GM12878 (cell line): ENCODE results near the gene MDGA2. TPM values are rescaled to one million over a fixed set of nuclear protein-coding genes. Genes with fewer than 3 reads are reported as not detected.

Experiments used
- ATAC-seq: fragments of 200-7000 bp; cut with Tn5 transposase; 3 replicates; pipeline ENCODE4 v1.9.1; 2020; ENCODE audit warnings: mild to moderate bottlenecking, moderate library complexity
- BruUV-seq: library from RNA; stranded (reverse); fragments of 400-500 nt; replicated peaks from 2 replicates; lab custom pipeline; 2021; lab: Mats Ljungman, UMichigan
- CTCF ChIA-PET: fragments of 300-600 bp; sonication (Branson Sonifier 250); formaldehyde crosslinking; extraction: SDS; loops from one replicate; lab custom pipeline; 2021; ENCODE audit warnings: inconsistent platforms; lab: Yijun Ruan, JAX
- POLR2A ChIA-PET: fragments of 350-600 bp; formaldehyde crosslinking; extraction: SDS; loops from one replicate; lab custom pipeline; 2021; ENCODE audit warnings: inconsistent platforms; lab: Charles Lee
- RAD21 ChIA-PET: fragments of 300-600 bp; sonication (Branson Sonifier 250); formaldehyde crosslinking; loops from one replicate; lab custom pipeline; 2023; ENCODE audit warnings: antibody characterized with exemption; ENCODE audit not compliant: unreplicated experiment; lab: Charles Lee
- SMC1A ChIA-PET: fragments of 300-600 bp; sonication (Branson Sonifier 250); formaldehyde crosslinking; loops from one replicate; lab custom pipeline; 2023; ENCODE audit not compliant: unreplicated experiment, uncharacterized antibody; lab: Charles Lee
- DNase-seq: peaks from one replicate; pipeline ENCODE4 v3.0.0-alpha.2; 2011; ENCODE audit warnings: low read depth, low spot score
- FAIRE-seq: peaks from 3 replicates; lab custom pipeline; 2011; peaks lifted over from hg19 to GRCh38; lab: Jason Lieb, UNC
- H2AFZ ChIP-seq: 2 replicates; pipeline ENCODE4 v1.6.0; 2011; ENCODE audit warnings: low read depth, low read length, control low read depth; ENCODE audit not compliant: control insufficient read depth
- H3K27ac ChIP-seq: 2 replicates; pipeline ENCODE4 v1.5.1; 2011; ENCODE audit warnings: control low read depth; ENCODE audit not compliant: control insufficient read depth, insufficient read depth
- H3K27me3 ChIP-seq, 2 experiments: replicated peaks in 1 of 2; 2 replicates each; pipeline versions ENCODE4 v1.6.0 to v1.6.1; 2011; ENCODE audit warnings: low read length in 1 of 2; ENCODE audit not compliant: control insufficient read depth in 2 of 2, insufficient read depth in 2 of 2
- H3K36me3 ChIP-seq, 2 experiments: 2 replicates each; pipeline ENCODE4 v1.5.1; 2011; ENCODE audit warnings: low read length in 1 of 2; ENCODE audit not compliant: control insufficient read depth in 2 of 2, insufficient read depth in 2 of 2
- H3K4me1 ChIP-seq: 2 replicates; pipeline ENCODE4 v1.6.1; 2011; ENCODE audit warnings: mild to moderate bottlenecking, low read length, moderate library complexity, mixed read lengths; ENCODE audit not compliant: control insufficient read depth, insufficient read depth
- H3K4me2 ChIP-seq: 2 replicates; pipeline ENCODE4 v1.6.0; 2011; ENCODE audit warnings: control low read depth; ENCODE audit not compliant: control insufficient read depth, insufficient read depth
- H3K4me3 ChIP-seq: fragments of 200-600 bp; sonication (generic); 2 replicates; pipeline ENCODE4 v1.5.1; 2016
- H3K79me2 ChIP-seq: 2 replicates; pipeline ENCODE4 v1.6.0; 2011; ENCODE audit warnings: low read length; ENCODE audit not compliant: control insufficient read depth, insufficient read depth
- H3K9ac ChIP-seq: 2 replicates; pipeline ENCODE4 v1.8.0; 2011; ENCODE audit warnings: low read length, control low read depth, mixed read lengths; ENCODE audit not compliant: control insufficient read depth, insufficient read depth
- H3K9me3 ChIP-seq: replicated peaks from 3 replicates; pipeline ENCODE4 v1.5.1; 2011; ENCODE audit warnings: mild to moderate bottlenecking, low read length; ENCODE audit not compliant: control insufficient read depth, insufficient read depth
- H4K20me1 ChIP-seq: 2 replicates; pipeline ENCODE4 v1.6.0; 2011; ENCODE audit not compliant: control insufficient read depth, insufficient read depth
- CBX5 ChIP-seq: sonication (generic); IDR thresholded peaks from 2 replicates; pipeline ENCODE4 v1.6.1; 2016; ENCODE audit warnings: low read depth, moderate library complexity, mild to moderate bottlenecking, inconsistent platforms
- E2F4 ChIP-seq: IDR thresholded peaks from 2 replicates; pipeline ENCODE4 v1.6.1; 2012; ENCODE audit warnings: low read depth, low read length, improper control_type of control experiment
- JUNB ChIP-seq: IDR thresholded peaks from 2 replicates; pipeline ENCODE4 v1.6.1; 2016; ENCODE audit warnings: antibody characterized with exemption, mild to moderate bottlenecking
- NKRF ChIP-seq: fragments of 450-650 bp; conservative IDR thresholded peaks from 2 replicates; pipeline ENCODE4 v1.6.1; 2017; ENCODE audit warnings: mild to moderate bottlenecking, moderate library complexity
- POLR2AphosphoS5 ChIP-seq: IDR thresholded peaks from 2 replicates; pipeline ENCODE4 v1.6.1; 2011; ENCODE audit warnings: mild to moderate bottlenecking, low read length, inconsistent platforms
- RAD51 ChIP-seq: fragments of 450-650 bp; IDR thresholded peaks from 2 replicates; pipeline ENCODE4 v1.6.1; 2016; ENCODE audit warnings: moderate library complexity, mild to moderate bottlenecking, inconsistent platforms
- SMAD5 ChIP-seq: IDR thresholded peaks from 2 replicates; pipeline ENCODE4 v1.6.1; 2016; ENCODE audit warnings: antibody characterized with exemption, low read depth
- WGBS: methylation state at CpG from one replicate; pipeline ENCODE4 v1.1.6; 2016; ENCODE audit warnings: low lambda C conversion rate; ENCODE audit not compliant: insufficient replicate concordance, insufficient coverage; ENCODE audit errors: missing lambda C conversion rate; 5-methylcytosine and 5-hydroxymethylcytosine counted together
- in situ Hi-C: fragments of 300-500 bp; cut with MboI; formaldehyde crosslinking; loops from 9 replicates; pipeline ENCODE4 v1.14.3; 2018; ENCODE audit warnings: mixed read lengths
- intact Hi-C: fragments of 100-400 bp; cut with micrococcal nuclease; formaldehyde crosslinking; loops from one replicate; pipeline ENCODE4 v1.14.2; 2022; ENCODE audit not compliant: unreplicated experiment
- polyA plus RNA-seq, 11 experiments: library from polyadenylated mRNA; depleted of rRNA in 4 of 11; unstranded in 6 of 11; stranded (reverse) in 5 of 11; fragments of >200 nt; fragmentation: Nextera tagmentation in 4 of 11; fragmentation: Illumina TruSeq in 1 of 11; extraction: Ambion mirVana in 4 of 11; extraction: Trizol in 1 of 11; gene quantifications; 1 replicate in 1 of 11; 2 replicates in 10 of 11; pipeline versions ENCODE4 v1.2.1 to v1.2.3, GENCODE V29; 2011 to 2016; ENCODE audit warnings: inconsistent platforms in 2 of 11, missing spikeins in 2 of 11, low read depth in 1 of 11
- total RNA-seq, 4 experiments: library from RNA; depleted of rRNA in 3 of 4; stranded (reverse); fragments of >200 nt in 3 of 4; fragmentation: Illumina TruSeq in 1 of 4; extraction: Trizol in 1 of 4; gene quantifications; 2 replicates each; pipeline versions ENCODE4 v1.2.1 to v1.2.3, GENCODE V29; 2013 to 2021

The MDGA2 gene
- total and polyA plus RNA-seq, 10 of the 15 experiments (the other 5 are each of a cell fraction or from before 2014, with no cell fraction given) = not detected

DNA sequence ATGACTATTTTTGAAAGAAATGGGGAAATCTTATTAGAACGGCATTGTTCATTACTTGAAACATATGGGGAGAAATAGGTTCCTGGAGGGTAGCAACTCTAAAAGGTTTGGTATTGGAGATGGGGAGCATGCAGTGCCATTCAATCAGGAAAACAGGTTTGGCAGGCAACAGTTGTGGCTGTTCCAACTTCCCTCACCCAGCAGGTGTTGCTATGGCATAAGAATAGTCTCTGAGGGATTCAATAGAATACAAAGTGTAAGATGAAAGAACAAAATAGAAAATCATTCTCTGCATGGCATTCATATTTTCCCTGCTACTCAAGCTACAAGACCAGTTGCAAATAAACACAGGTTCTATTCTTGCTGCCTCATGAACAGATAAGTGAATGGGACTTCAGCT is 630.6 kb downstream of the MDGA2 start:
- no peak for FAIRE-seq
- RAD21 ChIA-PET = no interaction called here

More for the DNA sequence above, 630.6 kb downstream of the MDGA2 start:
- Histone ChIP-seq H3K27me3 (no peaks in the 10 kb centered on the region), H3K79me2 (no peaks in the 10 kb centered on the region), H4K20me1 (no peaks in the 10 kb centered on the region), H2AFZ (no peak overlapping the region), H3K9ac (no peak overlapping the region), H3K36me3 (no peaks in the 10 kb centered on the region), H3K4me1 (no peaks in the 10 kb centered on the region), H3K4me3 (no peak overlapping the region), H3K9me3 (no peaks in the 10 kb centered on the region), H3K4me2 (no peak overlapping the region), H3K27ac (no peak overlapping the region)
- CTCF ChIA-PET = no interaction called here
- WGBS = 74% methylated on average over 1 of the region's 1 CpG
- ATAC-seq (no peak), DNase-seq (no peak)
- intact Hi-C loops = no loop called here
- BruUV-seq = no TSS peak
- POLR2A ChIA-PET = no interaction called here
- TF ChIP-seq JUNB (no peak), SMAD5 (no peak), NKRF (no peak), POLR2AphosphoS5 (no peak), CBX5 (no peak), RAD51 (no peak), E2F4 (no peak)
- SMC1A ChIA-PET = no interaction called here
- in situ Hi-C loops = no loop called here
